Neural cell (in vitro differentiated cells): Measurements from ENCODE around the gene TRIP6. TPM values are rescaled to one million over a fixed set of nuclear protein-coding genes. Genes with fewer than 3 reads are reported as not detected.

Experiments
- H2AFZ ChIP-seq: fragments of 200-600, 300-800 bp; sonication (generic), shearing (Covaris generic); 2 replicates; pipeline ENCODE4 v1.6.0; 2014; ENCODE audit warnings: low read depth, mild to moderate bottlenecking, antibody characterized with exemption, low read length, moderate library complexity
- H3F3A ChIP-seq: fragments of 200-600 bp; shearing (Covaris generic); 2 replicates; pipeline ENCODE4 v1.6.1; 2016; ENCODE audit warnings: mild to moderate bottlenecking, moderate library complexity, mixed read lengths, antibody characterized with exemption, low read length; ENCODE audit not compliant: insufficient read depth, poor library complexity, severe bottlenecking
- H3K27ac ChIP-seq: fragments of 200-600, 300-800 bp; sonication (generic), shearing (Covaris generic); 2 replicates; pipeline ENCODE4 v1.5.1; 2014; ENCODE audit warnings: mild to moderate bottlenecking, low read length, moderate library complexity
- H3K27me3 ChIP-seq: fragments of 300-800, 200-600 bp; sonication (generic), shearing (Covaris generic); 2 replicates; pipeline ENCODE4 v1.6.0; 2014; ENCODE audit warnings: mild to moderate bottlenecking, low read depth, low read length, moderate library complexity; ENCODE audit not compliant: insufficient read depth
- H3K36me3 ChIP-seq: fragments of 300-800, 200-600 bp; sonication (generic), shearing (Covaris generic); 2 replicates; pipeline ENCODE4 v1.5.1; 2014; ENCODE audit warnings: mild to moderate bottlenecking, antibody characterized with exemption, low read length, moderate library complexity; ENCODE audit not compliant: insufficient read depth
- H3K4me2 ChIP-seq: fragments of 300-800, 200-600 bp; sonication (generic), shearing (Covaris generic); 2 replicates; pipeline ENCODE4 v1.6.0; 2014; ENCODE audit warnings: mild to moderate bottlenecking, low read length
- H3K4me3 ChIP-seq: fragments of 300-800, 200-600 bp; sonication (generic), shearing (Covaris generic); 2 replicates; pipeline ENCODE4 v1.5.1; 2014; ENCODE audit warnings: mild to moderate bottlenecking, low read length, moderate library complexity
- H3K79me2 ChIP-seq: fragments of 200-600 bp; shearing (Covaris generic); replicated peaks from 2 replicates; pipeline ENCODE4 v1.6.0; 2014; ENCODE audit warnings: mild to moderate bottlenecking, low read length, moderate library complexity; ENCODE audit not compliant: insufficient read depth
- H3K9ac ChIP-seq: fragments of 300-800, 200-600 bp; sonication (generic), shearing (Covaris generic); 2 replicates; pipeline ENCODE4 v1.6.1; 2016; ENCODE audit warnings: mild to moderate bottlenecking, low read length, mixed read lengths
- H3K9me2 ChIP-seq: fragments of 200-600 bp; shearing (Covaris generic); 2 replicates; pipeline ENCODE4 v1.6.1; 2016; ENCODE audit warnings: mild to moderate bottlenecking, low read length, mixed read lengths; ENCODE audit not compliant: insufficient read depth
- H3K9me3 ChIP-seq: fragments of 200-600, 300-800 bp; sonication (generic), shearing (Covaris generic); 2 replicates; pipeline ENCODE4 v1.6.1; 2016; ENCODE audit warnings: mild to moderate bottlenecking, mixed run types, low read length, moderate library complexity, mixed read lengths
- H4K20me1 ChIP-seq: fragments of 200-600 bp; shearing (Covaris generic); 2 replicates; pipeline ENCODE4 v1.6.1; 2016; ENCODE audit warnings: mild to moderate bottlenecking, mixed run types; ENCODE audit not compliant: insufficient read depth
- EP300 ChIP-seq: fragments of 450-650 bp; conservative IDR thresholded peaks from 2 replicates; pipeline ENCODE4 v1.6.1; 2014; ENCODE audit warnings: antibody characterized with exemption, mild to moderate bottlenecking, moderate library complexity; ENCODE audit not compliant: poor library complexity, severe bottlenecking
- EZH2 ChIP-seq: fragments of 200-600, 300-800 bp; shearing (Covaris generic), sonication (generic); IDR thresholded peaks from 2 replicates; pipeline ENCODE4 v1.6.1; 2014; ENCODE audit warnings: antibody characterized with exemption, low read length, borderline replicate concordance, mild to moderate bottlenecking; ENCODE audit not compliant: insufficient read depth, poor library complexity, severe bottlenecking
- MXI1 ChIP-seq: fragments of 450-650 bp; conservative IDR thresholded peaks from 2 replicates; pipeline ENCODE4 v1.6.1; 2014; ENCODE audit warnings: antibody characterized with exemption, mild to moderate bottlenecking; ENCODE audit not compliant: poor library complexity, severe bottlenecking
- POLR2AphosphoS5 ChIP-seq: IDR thresholded peaks from 2 replicates; pipeline ENCODE4 v1.6.1; 2012
- RAD21 ChIP-seq: fragments of 450-650 bp; conservative IDR thresholded peaks from 2 replicates; pipeline ENCODE4 v1.6.1; 2014; ENCODE audit warnings: antibody characterized with exemption, mild to moderate bottlenecking, moderate library complexity
- SMC3 ChIP-seq: fragments of 450-650 bp; conservative IDR thresholded peaks from 2 replicates; pipeline ENCODE4 v1.6.1; 2014; ENCODE audit warnings: antibody characterized with exemption, mild to moderate bottlenecking, moderate library complexity; ENCODE audit not compliant: poor library complexity
- TAF1 ChIP-seq: IDR thresholded peaks from 2 replicates; pipeline ENCODE4 v1.6.1; 2012; ENCODE audit warnings: low read depth
- polyA plus RNA-seq: library from polyadenylated mRNA; depleted of rRNA; stranded (reverse); fragments of >200 nt; gene quantifications from 2 replicates; pipeline ENCODE4 v1.2.3, GENCODE V29; 2014
- TF ChIP-seq, protein P1 (sequence below): fragments of 450-650 bp; IDR thresholded peaks from 2 replicates; pipeline ENCODE4 v1.5.1; 2014; ENCODE audit warnings: antibody characterized with exemption, mild to moderate bottlenecking, moderate library complexity; ENCODE audit not compliant: poor library complexity, severe bottlenecking
- TF ChIP-seq, protein P2 (sequence below): IDR thresholded peaks from 2 replicates; pipeline ENCODE4 v1.6.1; 2012; ENCODE audit warnings: borderline replicate concordance

The TRIP6 gene
- polyA plus RNA-seq, 1 donor from 2014 or later = 2.1 TPM

DNA sequence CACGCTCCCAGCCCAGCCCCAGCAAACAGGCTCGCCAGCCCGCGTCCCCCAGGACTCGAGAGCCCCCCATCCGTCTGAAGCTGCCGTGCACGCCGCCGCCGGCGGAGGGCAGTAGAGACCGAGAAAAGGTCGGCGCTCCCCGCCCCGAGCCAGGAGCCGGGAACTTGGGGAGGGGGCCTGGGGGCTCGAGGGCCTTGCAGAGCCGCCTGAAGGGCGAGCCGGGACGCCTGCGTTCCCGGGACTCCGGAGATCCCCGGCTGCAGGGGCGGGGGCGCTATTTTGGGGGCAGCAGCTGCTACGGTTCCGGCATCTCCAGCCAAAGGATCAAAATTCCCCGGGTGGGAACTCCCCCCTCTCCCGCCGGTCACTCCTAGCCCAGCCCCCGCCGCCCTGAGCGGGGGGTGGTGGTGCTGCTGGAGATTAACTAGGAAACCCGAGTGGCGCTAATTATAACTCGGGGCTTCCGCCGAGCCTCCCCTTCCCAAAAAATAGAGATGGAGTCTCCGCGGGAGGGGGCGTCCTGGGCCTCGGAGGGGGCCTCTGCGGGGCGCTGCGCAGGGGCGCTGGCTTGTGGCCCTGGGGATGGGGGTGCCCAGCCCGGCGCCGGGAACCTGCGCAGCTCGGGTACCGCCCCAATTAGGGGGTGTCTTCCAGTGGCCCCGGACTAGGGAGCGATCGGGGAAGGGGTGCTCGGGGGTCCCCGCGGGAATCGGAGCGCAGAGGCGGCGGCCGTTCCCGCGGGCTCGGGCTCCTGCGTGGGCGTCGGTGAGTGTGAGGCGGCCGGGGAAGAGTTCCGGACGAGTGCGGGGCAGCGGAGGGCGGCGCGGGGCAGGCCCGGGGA, 27.9 kb downstream of the TRIP6 start:
- no peaks in the 10 kb centered on the region for H3K79me2 ChIP-seq
- H3K9me3 ChIP-seq = no peaks in the 10 kb centered on the region
- no peaks in the 10 kb centered on the region for H4K20me1 ChIP-seq
- TF ChIP-seq EP300 (no peak), EZH2 (peak; percentile 56), POLR2AphosphoS5 (no peak), MXI1 (no peak), SMC3 (peak; percentile 82), RAD21 (peak; percentile 89), TAF1 (peak; percentile 30)
- TF ChIP-seq, protein P1, sequence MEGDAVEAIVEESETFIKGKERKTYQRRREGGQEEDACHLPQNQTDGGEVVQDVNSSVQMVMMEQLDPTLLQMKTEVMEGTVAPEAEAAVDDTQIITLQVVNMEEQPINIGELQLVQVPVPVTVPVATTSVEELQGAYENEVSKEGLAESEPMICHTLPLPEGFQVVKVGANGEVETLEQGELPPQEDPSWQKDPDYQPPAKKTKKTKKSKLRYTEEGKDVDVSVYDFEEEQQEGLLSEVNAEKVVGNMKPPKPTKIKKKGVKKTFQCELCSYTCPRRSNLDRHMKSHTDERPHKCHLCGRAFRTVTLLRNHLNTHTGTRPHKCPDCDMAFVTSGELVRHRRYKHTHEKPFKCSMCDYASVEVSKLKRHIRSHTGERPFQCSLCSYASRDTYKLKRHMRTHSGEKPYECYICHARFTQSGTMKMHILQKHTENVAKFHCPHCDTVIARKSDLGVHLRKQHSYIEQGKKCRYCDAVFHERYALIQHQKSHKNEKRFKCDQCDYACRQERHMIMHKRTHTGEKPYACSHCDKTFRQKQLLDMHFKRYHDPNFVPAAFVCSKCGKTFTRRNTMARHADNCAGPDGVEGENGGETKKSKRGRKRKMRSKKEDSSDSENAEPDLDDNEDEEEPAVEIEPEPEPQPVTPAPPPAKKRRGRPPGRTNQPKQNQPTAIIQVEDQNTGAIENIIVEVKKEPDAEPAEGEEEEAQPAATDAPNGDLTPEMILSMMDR = peak; percentile 92
- TF ChIP-seq, protein P2, sequence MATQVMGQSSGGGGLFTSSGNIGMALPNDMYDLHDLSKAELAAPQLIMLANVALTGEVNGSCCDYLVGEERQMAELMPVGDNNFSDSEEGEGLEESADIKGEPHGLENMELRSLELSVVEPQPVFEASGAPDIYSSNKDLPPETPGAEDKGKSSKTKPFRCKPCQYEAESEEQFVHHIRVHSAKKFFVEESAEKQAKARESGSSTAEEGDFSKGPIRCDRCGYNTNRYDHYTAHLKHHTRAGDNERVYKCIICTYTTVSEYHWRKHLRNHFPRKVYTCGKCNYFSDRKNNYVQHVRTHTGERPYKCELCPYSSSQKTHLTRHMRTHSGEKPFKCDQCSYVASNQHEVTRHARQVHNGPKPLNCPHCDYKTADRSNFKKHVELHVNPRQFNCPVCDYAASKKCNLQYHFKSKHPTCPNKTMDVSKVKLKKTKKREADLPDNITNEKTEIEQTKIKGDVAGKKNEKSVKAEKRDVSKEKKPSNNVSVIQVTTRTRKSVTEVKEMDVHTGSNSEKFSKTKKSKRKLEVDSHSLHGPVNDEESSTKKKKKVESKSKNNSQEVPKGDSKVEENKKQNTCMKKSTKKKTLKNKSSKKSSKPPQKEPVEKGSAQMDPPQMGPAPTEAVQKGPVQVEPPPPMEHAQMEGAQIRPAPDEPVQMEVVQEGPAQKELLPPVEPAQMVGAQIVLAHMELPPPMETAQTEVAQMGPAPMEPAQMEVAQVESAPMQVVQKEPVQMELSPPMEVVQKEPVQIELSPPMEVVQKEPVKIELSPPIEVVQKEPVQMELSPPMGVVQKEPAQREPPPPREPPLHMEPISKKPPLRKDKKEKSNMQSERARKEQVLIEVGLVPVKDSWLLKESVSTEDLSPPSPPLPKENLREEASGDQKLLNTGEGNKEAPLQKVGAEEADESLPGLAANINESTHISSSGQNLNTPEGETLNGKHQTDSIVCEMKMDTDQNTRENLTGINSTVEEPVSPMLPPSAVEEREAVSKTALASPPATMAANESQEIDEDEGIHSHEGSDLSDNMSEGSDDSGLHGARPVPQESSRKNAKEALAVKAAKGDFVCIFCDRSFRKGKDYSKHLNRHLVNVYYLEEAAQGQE = no peak
- H2AFZ ChIP-seq = no peak overlapping the region
- peak overlapping the region; percentile 72 for H3K4me3 ChIP-seq
- H3K9ac ChIP-seq = peak overlapping the region; percentile 61
- no peak overlapping the region for H3K27ac ChIP-seq
- peak overlapping the region; percentile 84 for H3K4me2 ChIP-seq
- no peaks in the 10 kb centered on the region for H3K9me2 ChIP-seq
- peaks cover 32% of the 10 kb centered on the region for H3K27me3 ChIP-seq
- H3K36me3 ChIP-seq = no peaks in the 10 kb centered on the region
- H3F3A ChIP-seq = no peaks in the 10 kb centered on the region

DNA sequence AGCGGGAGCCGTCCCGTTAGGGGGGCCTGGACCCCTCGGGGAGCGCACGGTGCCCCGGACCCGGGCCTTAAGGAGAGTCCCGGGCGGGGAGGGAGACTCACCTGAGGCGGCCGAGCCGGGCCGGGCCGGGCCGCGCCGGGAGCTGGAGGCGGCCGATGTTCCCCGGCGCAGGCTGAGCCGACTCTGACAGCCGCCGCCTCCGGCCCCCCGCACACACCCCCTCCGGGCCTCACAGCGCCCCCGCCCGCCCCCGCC, 28.4 kb downstream of the TRIP6 start, which contains the start of gene ACHE:
ACHE (minus strand) TSS at position 188 of the 255 bp plus-strand sequence. CDS start 1,656 bp downstream, outside the sequence.
- Histone ChIP-seq H3K9me3 (no peaks in the 10 kb centered on the region), H3K36me3 (no peaks in the 10 kb centered on the region), H3K4me3 (peak within 1 kb of the TSS; percentile 72), H3K79me2 (no peaks in the 10 kb centered on the region), H3K27me3 (peaks cover 31% of the 10 kb centered on the region), H3F3A (no peaks in the 10 kb centered on the region), H2AFZ (peak within 1 kb of the TSS; percentile 14), H3K9me2 (no peaks in the 10 kb centered on the region), H4K20me1 (no peaks in the 10 kb centered on the region), H3K27ac (peak within 1 kb of the TSS; percentile 49), H3K9ac (peak within 1 kb of the TSS; percentile 70), H3K4me2 (peak within 1 kb of the TSS; percentile 84)
- peak; percentile 7 for TF ChIP-seq EZH2
- no peak for TF ChIP-seq TAF1
